KOPT-K1 (cell line): ENCODE measurements around the gene PIM3.
"Not testable (repeated sequence)": the region's sequence is repeated elsewhere in the genome, so short reads cannot be mapped to it uniquely, and the experiment has no call there.

Experiments used
- H3K27ac ChIP-seq: fragments of 200-600 bp; sonication (generic); 2 replicates; pipeline ENCODE4 v1.5.1; 2016; ENCODE audit warnings: antibody characterized with exemption, mild to moderate bottlenecking, low read depth, low read length; ENCODE audit not compliant: poor library complexity, severe bottlenecking
- H3K36me3 ChIP-seq: fragments of 200-600 bp; sonication (generic); 2 replicates; pipeline ENCODE4 v1.5.1; 2017; ENCODE audit warnings: antibody characterized with exemption, mild to moderate bottlenecking, low read length, moderate library complexity; ENCODE audit not compliant: insufficient read depth
- H3K9me3 ChIP-seq: fragments of 200-600 bp; sonication (generic); 2 replicates; pipeline ENCODE4 v1.5.1; 2017; ENCODE audit warnings: antibody characterized with exemption, low read length, mild to moderate bottlenecking; ENCODE audit not compliant: insufficient read depth, poor library complexity, severe bottlenecking

Gene PIM3

DNA sequence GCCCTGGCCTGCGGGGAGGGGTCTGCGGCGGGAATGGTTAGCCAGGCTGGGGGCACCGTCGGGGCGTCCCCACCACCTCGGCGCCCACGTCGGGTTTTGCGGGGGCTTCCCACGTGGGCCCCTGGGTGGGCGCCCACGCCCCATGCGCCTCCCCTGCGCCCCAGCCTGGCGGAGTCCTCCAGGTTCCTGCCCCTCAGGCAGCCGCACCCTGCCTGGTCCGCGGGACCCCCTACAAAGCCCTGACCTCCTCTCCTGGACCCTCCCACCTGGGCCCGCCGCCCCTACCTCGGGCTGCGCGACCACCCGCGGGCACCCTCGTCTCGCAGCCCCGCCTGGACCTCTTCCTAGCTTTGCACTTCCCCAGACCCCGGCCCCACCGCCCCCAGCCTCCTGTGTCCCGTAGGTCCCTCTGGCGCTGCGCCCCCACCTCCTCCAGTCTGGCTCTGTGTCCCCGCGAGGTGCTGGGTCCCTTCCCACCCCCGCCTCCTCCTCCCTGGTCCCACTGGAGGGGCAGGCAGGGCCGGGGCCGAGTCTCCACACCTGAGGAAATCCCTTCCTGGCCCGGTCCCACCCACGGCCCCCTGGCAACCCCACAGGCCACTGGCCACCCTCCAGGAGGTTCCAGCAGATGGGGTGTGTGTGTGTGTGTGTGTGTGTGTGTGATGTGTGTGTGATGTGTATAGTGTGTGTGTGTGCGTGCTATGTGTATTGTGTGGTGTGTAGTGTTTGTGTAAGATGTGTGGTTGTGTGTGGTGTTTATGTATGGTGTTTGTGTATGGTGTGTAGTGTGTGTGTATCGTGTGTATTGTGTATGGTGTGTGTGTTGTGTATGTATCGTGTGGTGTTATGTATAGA lies 11.8 kb downstream of the PIM3 start:
- Histone ChIP-seq H3K9me3 (no peaks in the 10 kb centered on the region), H3K36me3 (no peaks in the 10 kb centered on the region), H3K27ac (no peak overlapping the region)

DNA sequence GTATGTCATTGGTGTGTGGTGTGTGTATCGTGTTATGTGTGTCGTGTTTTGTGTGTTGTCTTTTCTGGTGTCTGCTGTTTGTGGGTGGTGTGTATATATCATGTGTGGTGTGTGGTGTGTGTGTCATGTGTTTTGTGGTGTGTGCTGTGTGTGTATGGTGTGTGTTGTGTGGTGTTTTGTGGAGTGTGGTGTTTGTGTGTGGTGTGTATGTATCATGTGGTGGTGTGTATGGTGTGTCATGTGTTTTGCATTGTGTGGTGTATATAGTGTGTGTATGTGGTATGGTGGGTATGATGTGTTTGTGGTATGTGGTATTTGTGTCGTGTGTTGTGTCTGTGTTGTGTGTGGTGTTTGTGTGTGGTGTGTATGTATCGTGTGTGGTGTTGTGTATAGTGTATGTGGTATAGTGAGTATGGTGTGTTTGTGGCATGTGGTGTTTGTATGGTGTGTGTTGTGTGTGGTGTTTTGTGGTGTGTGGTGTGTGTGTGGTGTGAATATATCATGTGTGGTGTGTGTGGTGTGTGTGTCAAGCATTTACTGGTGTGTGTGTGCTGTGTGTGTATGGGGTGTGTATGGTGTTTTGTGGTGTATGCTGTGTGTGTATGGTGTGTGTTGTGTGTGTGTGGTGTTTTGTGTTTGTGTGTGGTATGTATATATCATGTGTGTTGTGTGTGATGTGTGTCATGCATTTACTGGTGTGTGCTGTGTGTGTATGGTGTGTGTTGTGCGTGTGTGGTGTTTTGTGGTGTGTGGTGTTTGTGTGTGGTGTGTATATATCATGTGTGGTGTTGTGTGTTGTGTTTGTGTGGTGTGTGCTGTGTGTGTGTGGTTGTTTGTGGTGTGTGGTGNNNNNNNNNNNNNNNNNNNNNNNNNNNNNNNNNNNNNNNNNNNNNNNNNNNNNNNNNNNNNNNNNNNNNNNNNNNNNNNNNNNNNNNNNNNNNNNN lies 12.7 kb downstream of the PIM3 start:
- Histone ChIP-seq H3K9me3 (no peaks in the 10 kb centered on the region), H3K27ac (no peak overlapping the region), H3K36me3 (no peaks in the 10 kb centered on the region)

DNA sequence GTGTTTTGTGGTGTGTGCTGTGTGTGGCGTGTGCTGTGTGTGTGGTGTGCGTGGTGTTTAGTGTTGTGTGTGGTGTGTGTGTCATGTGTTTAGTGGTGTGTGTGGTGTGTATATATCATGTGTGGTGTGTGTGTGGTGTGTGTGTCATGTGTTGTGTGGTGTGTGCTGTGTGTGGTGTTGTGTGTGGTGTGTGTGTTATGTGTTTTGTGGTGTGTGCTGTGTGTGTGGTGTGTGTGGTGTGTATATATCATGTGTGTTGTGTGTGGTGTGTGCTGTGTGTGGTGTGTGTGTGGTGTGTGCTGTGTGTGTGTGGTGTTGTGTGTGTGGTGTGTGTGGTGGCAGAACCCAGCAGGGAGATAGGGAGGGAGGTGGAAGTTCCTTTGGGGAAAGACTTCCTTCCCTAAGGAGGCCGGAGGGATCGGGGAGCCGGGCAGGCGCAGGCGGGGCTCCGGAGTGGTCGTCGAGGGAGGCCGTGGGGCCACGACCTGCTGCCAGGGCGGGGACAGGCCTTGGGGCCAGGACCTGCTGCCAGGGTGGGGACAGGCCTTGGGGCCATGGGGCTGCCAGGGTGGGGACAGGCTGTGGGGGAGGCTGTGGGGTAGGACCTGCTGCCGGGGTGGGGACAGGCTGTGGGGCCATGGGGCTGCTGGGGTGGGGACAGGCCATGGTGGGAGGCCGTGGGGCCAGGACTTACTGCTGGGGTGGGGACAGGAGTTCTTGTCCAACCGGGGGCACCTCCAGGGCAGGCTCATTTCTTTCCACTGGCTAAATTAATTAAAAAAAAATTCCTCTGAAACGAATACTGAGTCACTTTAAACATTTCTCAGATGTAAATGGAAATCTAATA lies 15.2 kb downstream of the PIM3 start:
- no peak overlapping the region for H3K27ac ChIP-seq
- H3K36me3 ChIP-seq, result no peaks in the 10 kb centered on the region
- peaks cover 8% of the 10 kb centered on the region for H3K9me3 ChIP-seq

DNA sequence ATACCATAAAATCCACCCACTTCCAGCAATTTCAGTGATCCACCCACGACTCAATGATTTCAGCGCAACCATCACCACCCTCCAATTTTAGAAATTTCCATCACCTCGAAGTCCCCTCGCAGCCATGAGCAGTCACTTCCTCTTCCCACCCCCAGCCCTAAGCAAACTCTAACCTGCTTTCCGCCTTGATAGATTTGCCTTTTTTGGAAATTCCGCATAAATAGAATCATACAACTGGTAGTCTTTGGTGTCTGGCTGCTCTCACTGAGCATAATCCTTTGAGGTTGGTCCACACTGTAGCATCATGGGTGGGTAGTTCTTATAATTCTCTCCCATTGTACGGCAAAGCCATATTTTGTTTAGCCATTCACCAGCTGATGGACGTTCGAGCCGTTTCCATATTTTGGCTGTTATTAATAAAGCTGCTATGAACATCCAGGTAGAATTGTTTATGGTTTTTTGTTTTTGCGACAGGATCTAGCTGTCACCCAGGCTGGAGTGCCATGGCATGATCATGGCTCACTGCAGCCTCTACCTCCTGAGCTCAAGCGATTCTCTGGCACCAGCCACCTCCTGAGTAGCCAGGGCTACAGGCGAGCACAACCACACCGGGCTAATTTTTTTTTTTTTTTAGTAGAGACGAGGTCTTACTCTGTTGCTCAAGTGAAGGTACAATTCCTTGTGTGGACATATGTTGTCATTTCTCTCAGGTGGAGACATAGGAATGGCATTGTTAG lies 16.0 kb downstream of the PIM3 start:
- Histone ChIP-seq H3K27ac (no peak overlapping the region), H3K36me3 (no peaks in the 10 kb centered on the region), H3K9me3 (peaks cover 8% of the 10 kb centered on the region)

DNA sequence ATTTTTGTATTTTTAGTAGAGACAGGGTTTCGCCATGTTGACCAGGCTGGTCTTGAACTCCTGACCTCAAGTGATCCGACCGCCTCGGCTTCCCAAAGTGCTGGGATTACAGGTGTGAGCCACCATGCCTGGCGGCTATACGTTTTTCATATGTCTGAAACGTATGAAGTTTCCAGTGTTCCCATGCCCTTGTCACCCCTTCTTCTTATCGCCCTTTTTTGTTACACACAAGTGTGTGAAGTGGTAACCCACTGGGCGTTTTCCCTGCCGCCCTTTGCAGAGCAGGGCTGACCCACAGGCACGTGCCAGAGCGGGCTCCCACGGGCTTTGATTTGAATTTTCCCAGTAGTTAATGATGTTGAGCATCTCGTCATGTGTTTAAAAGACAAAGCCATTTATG lies 17.0 kb downstream of the PIM3 start:
- H3K36me3 ChIP-seq, result no peaks in the 10 kb centered on the region

DNA sequence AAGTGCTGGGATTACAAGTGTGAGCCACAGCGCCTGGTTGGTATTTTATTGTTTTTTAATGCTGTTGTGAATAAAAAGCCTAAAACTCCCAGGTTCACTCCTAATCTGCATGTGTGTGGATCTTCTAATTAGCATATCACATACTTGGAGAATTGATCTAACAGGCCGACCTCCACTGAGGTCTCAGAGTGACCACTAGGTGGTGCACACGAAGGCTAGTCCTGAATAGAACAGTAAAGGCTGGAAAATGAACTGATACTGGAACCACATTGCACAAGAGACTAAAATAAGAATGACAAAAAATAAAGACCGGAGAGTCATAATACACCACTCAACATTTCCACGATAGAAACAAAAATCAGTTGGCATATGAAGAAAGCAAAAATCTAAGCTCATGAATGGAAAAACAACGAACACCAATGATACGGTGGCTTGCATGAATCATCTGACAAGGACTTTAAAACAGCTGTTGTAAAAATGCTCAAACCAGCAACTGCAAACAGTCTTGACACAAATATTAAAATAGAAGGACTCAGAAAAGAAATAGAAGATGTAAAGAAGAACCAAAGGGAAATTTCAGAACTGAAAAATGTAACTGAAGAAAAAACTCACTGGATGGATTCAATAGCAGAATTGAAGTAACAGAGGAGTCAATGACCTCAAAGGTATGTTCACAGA lies 19.2 kb downstream of the PIM3 start:
- Histone ChIP-seq H3K9me3 (peaks cover 18% of the 10 kb centered on the region), H3K36me3 (no peaks in the 10 kb centered on the region), H3K27ac (no peak overlapping the region)

More for the DNA sequence above, 17.0 kb downstream of the PIM3 start:
- Histone ChIP-seq H3K27ac (no peak overlapping the region), H3K9me3 (peaks cover 10% of the 10 kb centered on the region)

DNA sequence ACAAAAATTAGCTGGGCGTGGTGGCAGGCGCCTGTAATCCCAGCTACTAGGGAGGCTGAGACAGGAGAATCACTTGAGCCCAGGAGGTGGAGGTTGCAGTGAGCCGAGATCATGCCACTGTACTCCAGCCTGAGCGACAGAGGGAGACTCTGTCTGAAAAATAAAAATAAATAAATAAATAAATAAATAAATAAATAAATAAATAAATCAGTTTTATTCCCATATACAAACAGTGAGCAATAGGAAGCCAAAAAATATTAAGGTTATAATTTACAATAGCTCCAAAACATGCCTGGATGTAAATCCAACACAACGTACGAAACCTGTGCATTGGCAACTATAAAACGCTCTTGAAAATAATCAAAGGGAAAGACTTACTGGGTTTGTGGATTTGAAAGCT lies 21.2 kb downstream of the PIM3 start:
- H3K9me3 ChIP-seq, result peaks cover 29% of the 10 kb centered on the region
- H3K36me3 ChIP-seq, H3K27ac ChIP-seq: not testable (repeated sequence)

DNA sequence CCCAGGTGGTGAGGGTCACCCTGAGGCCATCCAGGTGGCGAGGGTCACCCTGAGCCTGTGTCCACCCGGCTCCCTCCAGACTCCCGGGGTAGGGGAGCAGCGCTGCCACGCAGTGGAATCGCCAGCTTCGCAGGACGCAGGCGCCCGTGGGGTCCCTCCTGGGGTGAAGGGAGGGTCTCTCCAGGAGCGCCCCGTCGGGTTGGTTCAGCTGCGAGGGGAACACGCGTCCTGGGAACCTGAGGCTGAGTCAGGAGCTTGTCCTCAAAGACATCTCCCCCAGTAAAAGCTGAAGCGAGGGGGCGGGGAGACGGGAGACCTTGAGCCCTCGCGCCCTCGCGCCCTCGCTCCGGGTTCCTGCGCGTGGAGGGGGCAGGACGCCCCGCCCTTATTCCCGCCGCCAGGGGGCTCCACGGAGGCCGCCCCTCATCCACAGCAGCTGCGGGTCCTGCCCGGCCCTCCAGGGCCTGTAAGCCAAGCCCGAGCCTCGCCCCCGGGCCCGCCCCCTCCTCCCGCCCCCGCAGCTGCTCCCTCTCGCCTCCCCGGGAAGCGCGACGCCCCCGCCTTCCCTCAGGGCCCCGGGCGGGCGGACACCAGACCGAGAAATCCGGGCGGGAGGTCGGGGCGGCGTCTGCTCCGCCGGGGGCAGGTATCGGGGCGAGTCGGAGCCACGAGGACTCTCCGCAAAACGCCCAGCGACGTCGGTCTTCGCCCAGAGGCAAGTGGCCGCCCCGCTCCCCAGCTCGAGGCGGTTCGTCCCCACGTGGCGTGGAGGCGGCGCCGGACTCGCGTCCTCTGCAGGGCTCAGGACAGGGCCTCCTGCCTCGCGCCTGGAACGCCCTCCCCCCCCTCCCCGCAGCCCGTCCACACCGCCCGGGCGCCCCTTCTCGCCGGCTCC lies 22.8 kb downstream of the PIM3 start:
- no peaks in the 10 kb centered on the region for H3K36me3 ChIP-seq
- no peak overlapping the region for H3K27ac ChIP-seq
- H3K9me3 ChIP-seq, result peaks cover 32% of the 10 kb centered on the region

DNA sequence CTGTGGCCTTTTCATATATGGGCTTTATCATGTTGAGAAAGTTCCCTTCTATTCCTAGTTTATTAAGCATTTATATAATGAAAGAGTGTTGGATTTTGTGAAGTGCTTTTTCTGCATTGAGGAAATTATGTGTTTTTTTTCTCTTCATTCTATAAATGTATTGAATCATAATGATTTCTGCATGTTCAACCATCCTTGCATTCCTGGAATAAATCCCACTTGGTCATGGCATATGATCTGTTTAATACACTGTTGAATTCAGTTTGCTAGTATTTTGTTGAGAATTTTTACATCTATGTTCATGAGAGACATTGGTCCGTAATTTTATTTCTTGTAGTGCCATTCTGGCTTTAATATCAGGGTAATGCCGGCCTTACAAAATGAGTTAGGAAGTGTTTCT lies 25.8 kb downstream of the PIM3 start:
- Histone ChIP-seq H3K27ac (no peak overlapping the region), H3K9me3 (peaks cover 38% of the 10 kb centered on the region), H3K36me3 (no peaks in the 10 kb centered on the region)

DNA sequence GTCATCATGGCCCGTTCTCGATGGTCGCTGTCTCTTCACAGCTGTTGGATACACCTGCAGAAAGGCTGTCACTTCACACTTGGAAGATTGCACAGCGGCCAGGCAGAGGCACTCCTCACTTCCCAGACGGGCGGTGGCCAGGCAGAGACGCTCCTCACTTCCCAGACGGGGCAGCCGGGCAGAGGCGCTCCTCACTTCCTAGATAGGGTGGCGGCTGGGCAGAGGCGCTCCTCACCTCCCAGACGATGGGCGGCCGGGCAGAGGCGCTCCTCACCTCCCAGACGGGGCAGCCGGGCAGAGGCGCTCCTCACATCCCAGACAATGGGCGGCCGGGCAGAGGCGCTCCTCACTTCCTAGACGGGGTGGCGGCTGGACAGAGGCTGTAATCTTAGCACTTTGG lies 29.3 kb downstream of the PIM3 start:
- not testable (repeated sequence) for H3K27ac ChIP-seq, H3K36me3 ChIP-seq
- peaks cover 30% of the 10 kb centered on the region for H3K9me3 ChIP-seq

DNA sequence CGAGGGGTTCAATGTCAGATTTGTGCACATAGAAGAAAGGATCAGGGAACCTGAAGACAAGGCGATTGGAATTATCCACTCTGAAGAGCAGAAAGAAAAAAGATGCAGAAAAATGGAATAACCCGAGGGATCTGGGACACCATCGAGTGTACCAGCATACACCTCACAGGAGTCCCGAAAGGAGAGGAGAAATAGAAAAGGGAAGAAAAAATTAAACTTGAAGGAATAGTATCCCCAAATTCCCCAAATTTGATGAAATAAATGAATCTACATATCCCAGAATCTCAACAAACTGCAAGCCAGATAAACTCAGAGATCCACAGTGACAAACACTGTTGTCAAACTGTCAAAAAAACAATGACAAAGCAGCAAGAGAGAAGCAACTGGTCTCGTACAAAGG lies 30.6 kb downstream of the PIM3 start:
- Histone ChIP-seq H3K9me3 (peaks cover 25% of the 10 kb centered on the region), H3K36me3 (no peaks in the 10 kb centered on the region), H3K27ac (no peak overlapping the region)

DNA sequence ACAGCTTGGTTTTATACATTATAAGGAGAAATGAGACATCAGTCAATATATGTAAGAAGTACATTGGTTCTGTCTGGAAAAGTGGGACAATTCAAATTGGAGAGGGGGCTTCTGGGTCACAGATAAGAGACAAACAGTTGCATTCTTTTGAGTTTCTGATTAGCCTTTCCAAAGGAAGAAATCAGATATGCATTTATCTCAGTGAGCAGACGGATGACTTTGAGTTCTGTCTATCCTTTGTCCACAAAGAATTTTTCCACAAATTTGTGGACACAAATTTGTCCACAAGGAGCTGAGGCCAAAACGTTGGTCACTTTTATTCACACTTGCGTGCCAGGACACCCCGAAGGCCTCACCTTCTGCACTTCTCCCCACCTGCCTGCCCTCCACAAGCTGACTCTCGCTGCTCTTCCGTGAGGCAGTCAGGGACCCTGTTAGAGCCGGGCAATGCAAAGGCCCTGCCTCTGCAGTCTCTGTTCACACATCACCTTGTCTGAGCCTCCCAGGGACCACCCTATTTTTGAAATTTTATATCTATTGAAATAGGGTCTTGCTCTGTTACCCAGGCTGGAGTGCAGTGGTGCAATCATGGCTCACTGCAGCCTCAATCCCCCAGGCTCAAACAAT lies 31.4 kb downstream of the PIM3 start:
- no peaks in the 10 kb centered on the region for H3K36me3 ChIP-seq
- H3K9me3 ChIP-seq, result peaks cover 18% of the 10 kb centered on the region
- no peak overlapping the region for H3K27ac ChIP-seq
